Esophagus squamous epithelium (tissue), 5 donors: ENCODE results near the gene HPCAL1. TPM values are rescaled to one million over a fixed set of nuclear protein-coding genes. Genes with fewer than 3 reads are reported as not detected.

Experiments
- DNase-seq: peaks from one replicate; lab custom pipeline; 2025; lab: John Stamatoyannopoulos, UW
- H3K27ac ChIP-seq, 4 donors: fragments of 200-600 bp; sonication (generic); one replicate each; pipeline ENCODE4 v1.5.1; 2016 to 2019; ENCODE audit warnings: mild to moderate bottlenecking in 1 of 4
- H3K27me3 ChIP-seq, 4 donors: fragments of 200-600 bp; sonication (generic); 1 replicate in 3 of 4; 2 replicates in 1 of 4; pipeline versions ENCODE4 v1.5.1 to v1.6.0; 2017 to 2021; ENCODE audit warnings: antibody characterized with exemption in 1 of 4
- H3K36me3 ChIP-seq, 3 donors: fragments of 200-600 bp; sonication (generic); one replicate each; pipeline ENCODE4 v1.5.1; 2016 to 2019
- H3K4me1 ChIP-seq, 3 donors: fragments of 200-600 bp; sonication (generic); one replicate each; pipeline ENCODE4 v1.5.1; 2017 to 2019
- H3K4me3 ChIP-seq, 4 donors: fragments of 200-600 bp; sonication (generic); 1 replicate in 3 of 4; 2 replicates in 1 of 4; pipeline ENCODE4 v1.5.1; 2016 to 2019; ENCODE audit warnings: mild to moderate bottlenecking in 2 of 4, moderate library complexity in 1 of 4
- H3K9me3 ChIP-seq, 3 donors: fragments of 200-600 bp; sonication (generic); one replicate each; pipeline ENCODE4 v1.5.1; 2016 to 2019
- CTCF ChIP-seq, 6 experiments: fragments of 450-650 bp in 4 of 6; fragments of 200-600 bp in 2 of 6; sonication (generic) in 2 of 6; IDR thresholded peaks; one replicate each; pipeline ENCODE4 v1.5.1; 2016 to 2019; ENCODE audit warnings: antibody characterized with exemption in 6 of 6, mild to moderate bottlenecking in 4 of 6, moderate library complexity in 4 of 6
- POLR2A ChIP-seq, 4 donors: fragments of 450-650 bp; IDR thresholded peaks; one replicate each; pipeline ENCODE4 v1.6.1; 2017; ENCODE audit warnings: antibody characterized with exemption in 4 of 4, mild to moderate bottlenecking in 4 of 4, moderate library complexity in 3 of 4
- WGBS, 2 donors: methylation state at CpG; one replicate each; pipeline ENCODE4 v1.1.5; 2018; 5-methylcytosine and 5-hydroxymethylcytosine counted together
- intact Hi-C: fragments of 100-400 bp; cut with DNase I; formaldehyde crosslinking; loops from one replicate; pipeline ENCODE4 v1.15.0; 2022
- total RNA-seq, 4 donors: library from RNA; depleted of rRNA; stranded (reverse); fragments of >200 nt; gene quantifications; one replicate each; pipeline ENCODE4 v1.1.0, GENCODE V29; 2016
- donor health status: DM: yes; HTN: yes; CAD: no.

HPCAL1 gene
- total RNA-seq, 4 donors from 2014 or later, result 13.2 to 26.4 (median 20.5) TPM

GRCh38 chr2:10469955-10470608 lies 167.4 kb downstream of the HPCAL1 start:
- H3K9me3 ChIP-seq, result no peaks in the 10 kb centered on the region
- TF ChIP-seq POLR2A (IDR thresholded peaks at IDR 0.05) (no peak), CTCF (IDR thresholded peaks at IDR 0.05) (no peak)
- H3K27me3 ChIP-seq, result no peaks in the 10 kb centered on the region
- no peak overlapping the region for H3K4me3 ChIP-seq
- no peak overlapping the region for H3K27ac ChIP-seq
- no peaks in the 10 kb centered on the region for H3K36me3 ChIP-seq
- DNase-seq, result no peak
- intact Hi-C loops, result no loop called here
- H3K4me1 ChIP-seq, result no peaks in the 10 kb centered on the region
- 70 to 80% methylated on average over 6 to 7 of the region's 12 CpGs for WGBS, 2 donors

GRCh38 chr2:10471046-10471571 lies 168.4 kb downstream of the HPCAL1 start:
- no peak for DNase-seq
- H3K27ac ChIP-seq, result no peak overlapping the region
- intact Hi-C loops, result no loop called here
- no peaks in the 10 kb centered on the region for H3K36me3 ChIP-seq
- no peak overlapping the region for H3K4me3 ChIP-seq
- no peaks in the 10 kb centered on the region for H3K4me1 ChIP-seq
- no peaks in the 10 kb centered on the region for H3K9me3 ChIP-seq
- TF ChIP-seq POLR2A (IDR thresholded peaks at IDR 0.05), result no peak
- no peak for TF ChIP-seq CTCF (IDR thresholded peaks at IDR 0.05)
- no peaks in the 10 kb centered on the region for H3K27me3 ChIP-seq
- 62 to 80% methylated on average over 14 to 15 of the region's 15 CpGs for WGBS, 2 donors

- Histone ChIP-seq H3K27ac (no peak overlapping the region), H3K9me3 (no peaks in the 10 kb centered on the region), H3K4me1 (no peaks in the 10 kb centered on the region), H3K4me3 (no peak overlapping the region), H3K36me3 (no peaks in the 10 kb centered on the region), H3K27me3 (no peaks in the 10 kb centered on the region)
- 83 to 88% methylated on average over 2 of the region's 2 CpGs for WGBS, 2 donors
- TF ChIP-seq POLR2A (IDR thresholded peaks at IDR 0.05) (no peak), CTCF (IDR thresholded peaks at IDR 0.05) (no peak)
- DNase-seq, result no peak
- intact Hi-C loops, result no loop called here
Observed at GRCh38 chr2:10471955-10472354, 169.3 kb downstream of the HPCAL1 start.

- intact Hi-C loops, result no loop called here
- WGBS, 2 donors, result 52 to 72% methylated on average over 2 to 5 of the region's 5 CpGs
- Histone ChIP-seq H3K27me3 (no peaks in the 10 kb centered on the region), H3K4me3 (no peak overlapping the region), H3K27ac (no peak overlapping the region), H3K36me3 (no peaks in the 10 kb centered on the region), H3K4me1 (no peaks in the 10 kb centered on the region), H3K9me3 (no peaks in the 10 kb centered on the region)
- DNase-seq, result no peak
- TF ChIP-seq POLR2A (IDR thresholded peaks at IDR 0.05) (no peak), CTCF (IDR thresholded peaks at IDR 0.05) (no peak)
Observed at GRCh38 chr2:10473121-10473756, 170.5 kb downstream of the HPCAL1 start.

GRCh38 chr2:10475221-10475722 lies 172.6 kb downstream of the HPCAL1 start:
- Histone ChIP-seq H3K27ac (no peak overlapping the region), H3K9me3 (no peaks in the 10 kb centered on the region), H3K4me3 (no peak overlapping the region), H3K36me3 (no peaks in the 10 kb centered on the region), H3K4me1 (no peaks in the 10 kb centered on the region), H3K27me3 (peaks cover 0 to 5% (median 0%) of the 10 kb centered on the region in 4 donors)
- TF ChIP-seq CTCF (IDR thresholded peaks at IDR 0.05) (no peak), POLR2A (IDR thresholded peaks at IDR 0.05) (no peak)
- DNase-seq, result no peak
- WGBS, 2 donors, result 100% methylated on average over 5 of the region's 21 CpGs; no CpG with 5 or more reads in 1 of the 2 donors
- intact Hi-C loops, result no loop called here
